DMS 273 treated with DMSO at 0.1 percent for 48 hours (cell line): ENCODE measurements around the gene GALNT9.
"Not testable (repeated sequence)": the region's sequence is repeated elsewhere in the genome, so short reads cannot be mapped to it uniquely, and the experiment has no call there.

Source experiments
- DNase-seq: peaks from one replicate; lab custom pipeline; 2025; lab: John Stamatoyannopoulos, UW

Gene GALNT9

GRCh38 chr12:132196038-132196872 is 133.1 kb downstream of the GALNT9 start:
- DNase-seq = no peak

- not testable (repeated sequence) for DNase-seq
Observed at GRCh38 chr12:132195242-132195641, 134.1 kb downstream of the GALNT9 start.

- DNase-seq = no peak
Observed at GRCh38 chr12:132194556-132194955, 134.8 kb downstream of the GALNT9 start.

- no peak for DNase-seq
Observed at GRCh38 chr12:132194056-132194455, 135.3 kb downstream of the GALNT9 start.

- no peak for DNase-seq
Observed at GRCh38 chr12:132191715-132192553, 137.5 kb downstream of the GALNT9 start.

GRCh38 chr12:132190834-132191500 is 138.4 kb downstream of the GALNT9 start:
- no peak for DNase-seq

GRCh38 chr12:132190012-132190755 is 139.2 kb downstream of the GALNT9 start:
- no peak for DNase-seq

- DNase-seq = peak; percentile 53
Observed at GRCh38 chr12:132189378-132190011, 139.9 kb downstream of the GALNT9 start.

GRCh38 chr12:132188916-132189325 is 140.5 kb downstream of the GALNT9 start:
- no peak for DNase-seq

GRCh38 chr12:132188451-132188901 is 140.9 kb downstream of the GALNT9 start:
- no peak for DNase-seq

GRCh38 chr12:132187646-132188450 is 141.5 kb downstream of the GALNT9 start:
- no peak for DNase-seq

- no peak for DNase-seq
Observed at GRCh38 chr12:132186857-132187620, 142.3 kb downstream of the GALNT9 start.

- DNase-seq = no peak
Observed at GRCh38 chr12:132186208-132186856, 143.1 kb downstream of the GALNT9 start.

- DNase-seq = no peak
Observed at GRCh38 chr12:132185705-132186104, 143.7 kb downstream of the GALNT9 start.

GRCh38 chr12:132182711-132183365 is 146.6 kb downstream of the GALNT9 start:
- DNase-seq = no peak

- DNase-seq = no peak
Observed at GRCh38 chr12:132182206-132182710, 147.1 kb downstream of the GALNT9 start.

GRCh38 chr12:132181570-132182200 is 147.7 kb downstream of the GALNT9 start:
- no peak for DNase-seq
